ENCODE measurements around the gene MARCOL.

The MARCOL gene, protein sequence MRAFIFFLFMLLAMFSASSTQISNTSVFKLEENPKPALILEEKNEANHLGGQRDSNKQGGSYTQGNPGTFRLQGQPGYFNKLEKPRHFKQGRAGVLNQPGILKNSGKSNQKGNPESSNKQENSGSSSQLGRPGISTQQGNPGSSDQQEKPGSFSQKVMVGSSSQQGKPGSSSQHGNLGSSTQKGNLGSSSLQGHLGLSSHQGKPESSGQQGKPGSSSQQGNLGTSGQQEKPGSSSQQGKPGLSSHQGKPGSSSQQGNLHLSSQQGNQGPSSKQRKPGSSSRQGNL

GRCh38 chr5:148238418-148238794 is at the start of gene MARCOL:
TSS of gene MARCOL (plus strand) at chr5:148238525. CDS start at chr5:148238598, 73 bp downstream.
- DNase-seq (ENCODE audit: low read depth), result no peak

DNA sequence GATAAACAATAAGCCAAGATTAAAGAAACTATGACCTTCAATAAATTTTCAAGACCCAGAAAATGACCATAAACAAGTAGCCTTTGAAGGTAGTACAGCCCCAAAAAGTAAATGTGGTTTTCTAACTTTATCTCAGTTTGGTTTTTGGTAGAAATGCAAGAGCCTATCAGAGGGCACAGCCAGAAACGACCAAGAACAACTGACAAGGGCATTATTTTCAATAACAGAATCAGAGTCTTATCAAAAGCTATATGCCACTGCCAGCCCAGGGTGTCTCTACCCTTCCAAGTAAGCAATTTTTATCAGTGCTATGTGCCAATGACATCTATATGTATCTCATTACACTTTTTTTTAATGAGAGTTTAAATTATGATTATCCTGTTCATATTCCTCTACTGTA is 47.3 kb upstream of the MARCOL start:
- no peak for DNase-seq (ENCODE audit: low read depth)

- DNase-seq (ENCODE audit: low read depth), result no peak
These were observed 45.1 kb upstream of the MARCOL start for GRCh38 chr5:148193202-148193601.

DNA sequence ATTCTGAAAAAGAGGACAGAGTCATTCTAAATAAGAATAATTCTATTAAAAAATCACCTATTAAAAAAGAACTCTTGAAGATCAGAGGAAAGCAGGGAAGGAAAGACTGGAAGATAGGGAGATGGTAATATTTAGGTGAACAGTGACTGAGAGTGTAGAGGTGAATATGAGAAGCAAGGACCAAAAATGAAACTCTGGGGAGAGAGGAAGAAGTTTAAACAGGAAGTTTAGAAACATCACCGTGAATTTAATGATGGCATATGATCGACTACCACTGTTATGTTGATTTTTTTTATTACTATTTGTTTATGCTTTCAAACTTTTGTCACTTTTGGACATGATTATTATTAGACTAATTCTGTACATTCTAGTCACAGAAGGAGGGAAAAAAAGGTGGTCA is 37.2 kb upstream of the MARCOL start:
- DNase-seq (ENCODE audit: low read depth), result no peak

DNA sequence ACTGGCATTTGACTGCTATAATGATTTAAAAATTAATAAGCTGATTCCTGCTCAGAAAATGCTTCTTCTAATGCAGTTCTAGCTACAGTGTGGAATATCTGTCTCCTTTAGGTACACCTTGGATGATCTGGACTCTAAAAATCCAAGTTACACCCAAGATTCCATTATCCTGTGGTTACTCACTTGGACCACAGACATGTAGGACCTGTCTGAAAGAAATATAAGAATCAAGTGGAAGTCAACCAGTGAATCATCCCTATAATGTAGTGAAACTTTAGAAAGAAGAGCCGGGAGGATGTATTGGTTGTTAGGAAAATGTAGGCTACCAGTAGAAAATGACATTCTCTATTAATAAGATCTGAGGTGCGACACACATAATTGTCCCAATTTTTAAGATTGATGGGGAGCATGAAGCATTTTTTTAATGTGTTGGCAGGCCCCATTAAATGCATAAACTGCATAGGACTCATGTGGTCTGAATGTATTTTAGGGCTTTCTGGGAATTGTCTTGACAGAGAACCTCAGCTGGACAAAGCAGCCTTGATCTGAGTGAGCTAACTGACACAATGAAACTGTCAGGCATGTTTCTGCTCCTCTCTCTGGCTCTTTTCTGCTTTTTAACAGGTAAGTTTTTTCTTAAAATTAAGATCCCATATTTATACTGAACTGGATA is 35.7 kb upstream of the MARCOL start, which contains the start of gene SPINK6:
TSS of gene SPINK6 (plus strand) at position 512 of the 673 bp plus-strand sequence. CDS start at position 567, 55 bp downstream.
- DNase-seq (ENCODE audit: low read depth), result no peak

- DNase-seq (ENCODE audit: low read depth), result peak; percentile 10
These were observed 33.1 kb upstream of the MARCOL start for GRCh38 chr5:148205044-148205806.

DNA sequence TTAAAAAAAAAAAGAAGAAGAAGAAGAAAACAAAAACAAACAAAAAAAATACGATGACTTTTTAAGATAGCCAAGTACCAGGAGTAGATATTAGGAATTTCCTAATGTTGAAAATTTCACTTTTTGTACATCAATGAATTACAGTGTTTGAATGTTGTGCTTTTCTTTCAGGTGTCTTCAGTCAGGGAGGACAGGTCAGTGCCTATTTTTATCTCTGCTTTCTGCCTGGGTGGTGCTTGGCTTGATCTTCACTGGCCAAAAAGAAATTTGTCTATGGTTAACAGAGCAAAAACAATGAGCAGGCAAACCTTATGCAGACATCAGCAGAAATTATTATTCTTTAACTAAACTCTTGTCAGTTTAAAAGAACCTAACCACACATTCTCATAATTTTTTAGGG is 32.5 kb upstream of the MARCOL start:
- no peak for DNase-seq (ENCODE audit: low read depth)

DNA sequence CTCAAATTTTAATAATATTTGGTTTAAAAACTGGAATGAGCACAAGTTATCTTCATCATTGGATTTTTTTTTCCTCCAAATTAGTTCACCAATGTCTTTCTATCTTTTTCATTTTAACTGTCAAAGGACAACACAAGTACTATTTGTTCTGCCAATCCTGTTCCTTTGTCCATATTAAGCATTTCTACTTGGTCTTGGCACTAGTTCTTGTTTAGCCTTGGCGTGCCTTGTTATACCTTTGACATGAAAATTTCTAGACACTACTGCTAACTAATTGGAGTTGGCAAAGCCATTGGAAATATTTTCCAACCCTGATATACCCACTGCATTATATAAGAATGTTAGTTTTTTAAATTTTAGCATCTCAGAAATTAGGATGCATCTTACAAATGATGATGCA is 31.7 kb upstream of the MARCOL start:
- no peak for DNase-seq (ENCODE audit: low read depth)

DNA sequence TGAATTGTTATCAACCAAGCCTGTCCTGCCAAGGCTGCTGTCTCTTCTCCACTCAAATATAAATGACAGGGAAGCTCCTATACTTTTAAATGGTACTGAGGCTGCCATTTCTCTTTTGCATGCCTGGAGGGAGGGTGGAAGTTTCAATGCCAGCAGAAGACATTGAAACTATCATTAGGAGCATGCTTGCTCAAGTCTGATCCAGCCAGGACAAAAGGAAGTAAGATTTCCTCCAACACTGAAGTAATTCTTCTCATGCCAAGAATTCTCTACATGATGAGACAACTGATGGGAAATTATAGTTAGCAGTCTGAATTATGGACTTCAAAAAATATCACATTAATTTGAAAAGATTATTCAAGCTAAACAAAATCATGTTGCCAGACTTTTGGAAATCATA is 30.1 kb upstream of the MARCOL start:
- DNase-seq (ENCODE audit: low read depth), result no peak

DNA sequence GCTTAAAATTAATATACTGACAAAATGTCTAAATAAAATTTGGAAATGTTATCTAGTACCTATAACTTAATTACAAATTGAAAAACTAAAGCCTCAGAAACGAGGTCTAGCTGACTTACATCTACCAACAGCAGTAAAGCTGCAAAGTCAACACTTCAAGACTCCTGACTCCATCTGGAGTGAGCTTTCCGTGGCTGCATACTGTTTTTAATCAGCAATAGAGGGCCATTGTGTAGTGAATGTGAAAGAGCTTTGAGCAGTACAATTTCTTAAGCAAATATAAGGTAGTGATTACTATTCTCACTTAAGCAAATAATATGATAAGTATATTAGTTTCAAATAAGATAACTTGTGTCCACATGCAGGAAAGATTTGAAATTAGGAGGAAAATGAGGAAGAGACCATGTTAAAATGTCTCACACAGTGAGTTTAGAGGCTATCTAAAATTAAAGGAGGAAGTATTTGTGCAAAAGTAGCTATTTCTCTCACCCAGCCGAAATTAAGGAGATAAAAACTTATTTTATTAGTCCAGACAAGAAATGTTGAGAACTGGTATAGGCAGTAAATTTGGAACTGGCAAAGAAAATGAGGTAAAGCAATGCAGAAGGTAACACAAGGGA is 29.1 kb upstream of the MARCOL start:
- no peak for DNase-seq (ENCODE audit: low read depth)

DNA sequence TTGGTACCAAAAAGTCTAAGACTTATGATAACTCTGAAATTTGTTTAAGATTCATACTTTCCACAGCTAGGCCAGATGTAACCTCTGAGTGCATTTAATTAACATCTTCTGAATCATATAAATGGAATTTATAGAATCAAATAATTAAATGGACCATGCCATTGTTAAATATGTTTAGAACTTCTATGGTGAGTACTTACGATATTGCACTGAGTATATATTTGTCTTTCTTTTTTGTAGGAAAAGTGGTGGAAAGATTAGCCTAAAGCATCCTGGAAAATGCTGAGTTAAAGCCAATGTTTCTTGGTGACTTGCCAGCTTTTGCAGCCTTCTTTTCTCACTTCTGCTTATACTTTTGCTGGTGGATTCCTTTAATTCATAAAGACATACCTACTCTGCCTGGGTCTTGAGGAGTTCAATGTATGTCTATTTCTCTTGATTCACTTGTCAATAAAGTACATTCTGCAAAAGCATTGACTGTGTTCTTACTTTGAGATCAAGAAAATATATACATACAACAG is 23.6 kb upstream of the MARCOL start:
- no peak for DNase-seq (ENCODE audit: low read depth)

DNA sequence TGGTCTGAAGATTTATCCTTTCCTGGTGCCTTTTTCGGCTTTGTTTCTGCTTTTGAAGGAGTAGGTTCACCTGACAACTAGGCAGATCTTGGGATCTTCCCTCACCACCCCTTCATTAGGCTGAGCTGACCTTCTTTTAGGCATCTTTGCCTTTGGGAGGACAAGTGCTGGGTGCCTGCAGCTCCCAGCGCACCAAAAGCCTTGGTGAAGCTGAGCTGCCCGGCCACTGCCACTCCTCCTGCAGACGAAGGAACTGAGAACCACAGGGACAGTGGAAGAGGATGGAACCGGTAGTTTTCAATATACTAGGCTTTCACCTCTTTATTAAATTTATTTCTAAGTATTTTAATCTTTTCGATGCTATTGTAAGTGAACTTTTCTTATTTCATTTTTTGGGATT is 16.8 kb upstream of the MARCOL start:
- no peak for DNase-seq (ENCODE audit: low read depth)

GRCh38 chr5:148224117-148224742 is 14.1 kb upstream of the MARCOL start:
- peak; percentile 34 for DNase-seq (ENCODE audit: low read depth)

DNA sequence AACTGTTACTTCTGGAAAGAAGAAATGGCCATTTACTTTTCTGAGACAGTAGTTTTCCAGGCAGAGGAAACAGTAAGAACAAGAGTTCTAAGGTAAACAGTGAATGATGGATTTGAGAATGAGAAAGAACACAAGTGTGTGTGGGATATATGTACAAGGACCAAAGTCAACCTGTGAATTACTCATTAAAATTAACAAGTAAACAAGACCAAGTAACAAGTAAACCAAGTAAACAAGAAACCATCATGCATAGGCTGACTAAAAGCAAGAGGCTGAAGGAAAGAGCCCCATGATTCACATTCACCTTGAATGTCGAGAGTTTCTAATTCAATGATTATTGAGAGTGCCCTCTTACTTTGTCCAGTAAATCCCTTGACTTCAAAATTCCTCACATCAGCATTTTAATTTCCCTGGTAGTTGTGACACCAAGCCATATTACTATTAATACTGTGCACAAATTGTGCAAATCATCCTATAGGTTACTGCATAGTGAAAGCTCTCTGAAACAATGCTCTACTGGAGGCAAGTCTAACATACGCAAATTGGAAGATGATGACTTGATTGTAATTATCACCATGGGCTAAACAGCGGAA is 9.8 kb upstream of the MARCOL start:
- no peak for DNase-seq (ENCODE audit: low read depth)

- DNase-seq (ENCODE audit: low read depth), result no peak
These were observed 8.5 kb upstream of the MARCOL start for GRCh38 chr5:148229840-148230239.

DNA sequence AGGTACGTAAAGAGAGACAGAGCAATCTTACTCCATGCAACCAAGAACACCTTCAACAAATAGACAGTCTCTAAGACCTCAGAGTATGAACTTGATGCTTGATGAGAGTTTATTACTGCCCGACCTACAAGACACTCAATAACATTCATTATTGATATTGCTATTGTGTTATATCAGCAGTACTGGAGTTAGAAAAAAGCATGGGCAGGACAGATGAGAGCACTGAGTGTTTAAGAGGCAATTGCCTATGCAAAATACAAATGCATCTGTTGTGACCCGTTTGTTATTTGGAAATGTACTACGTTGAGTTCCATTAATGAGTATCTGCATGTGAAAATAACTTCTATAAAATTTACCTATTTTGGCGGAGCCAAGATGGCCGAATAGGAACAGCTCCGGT is 8.1 kb upstream of the MARCOL start:
- DNase-seq (ENCODE audit: low read depth), result no peak

DNA sequence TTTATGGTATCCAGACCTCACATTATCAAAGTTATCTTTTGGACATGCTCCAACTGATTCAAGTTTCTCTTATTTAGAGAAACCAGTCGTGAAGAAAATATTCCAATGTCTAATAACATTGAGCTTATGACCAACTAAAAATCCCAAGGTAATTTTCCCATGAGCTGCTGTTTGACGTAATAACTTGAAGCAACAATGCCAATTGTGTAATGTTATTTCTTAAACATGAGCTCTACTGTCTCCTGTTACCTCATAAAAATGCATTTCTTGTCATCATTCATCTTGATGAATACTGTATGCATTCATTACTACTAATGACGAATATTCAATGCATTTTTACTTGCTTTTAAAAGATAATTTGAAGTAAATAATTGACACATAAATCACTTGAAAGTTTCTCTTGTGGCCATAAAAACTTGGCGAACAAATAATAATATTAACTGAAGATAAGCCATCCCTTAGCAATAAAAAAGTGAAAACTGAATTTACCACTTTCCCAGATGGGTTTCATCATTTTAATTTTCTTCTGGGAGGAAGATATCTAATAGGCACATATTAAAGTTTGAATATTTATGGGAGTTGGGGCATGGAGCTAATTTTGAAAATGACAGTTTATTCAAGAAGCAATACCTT is 424 bp upstream of the MARCOL start:
- DNase-seq (ENCODE audit: low read depth), result no peak

DNA sequence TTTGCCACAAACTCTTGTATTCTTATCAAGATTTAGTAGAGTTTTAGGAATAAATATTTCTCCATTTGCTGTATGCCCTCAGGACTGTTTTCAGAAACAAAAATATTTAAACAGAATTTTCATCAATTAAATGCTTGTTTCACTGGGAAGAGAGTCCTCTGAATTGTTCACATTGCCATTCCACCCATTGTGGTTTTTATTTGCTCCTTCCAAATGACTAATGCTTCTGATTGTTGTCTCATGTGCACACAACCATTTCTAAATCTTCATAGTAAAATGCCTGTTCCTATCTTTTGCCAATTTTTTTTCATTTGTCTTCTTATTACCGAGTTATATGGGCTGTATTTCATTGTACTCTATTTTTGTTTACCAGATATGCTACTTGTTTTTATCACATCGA is 10.6 kb downstream of the MARCOL start:
- DNase-seq (ENCODE audit: low read depth), result no peak

GRCh38 chr5:148255456-148255855 is 17.1 kb downstream of the MARCOL start:
- peak; percentile 8 for DNase-seq (ENCODE audit: low read depth)

GRCh38 chr5:148259288-148259687 is 21.0 kb downstream of the MARCOL start:
- DNase-seq (ENCODE audit: low read depth), result no peak

GRCh38 chr5:148261221-148261620 is 22.9 kb downstream of the MARCOL start:
- no peak for DNase-seq (ENCODE audit: low read depth)

Measured in stromal cell of bone marrow (primary cell).